NT2/D1 (cell line): Measurements from ENCODE around the gene PCSK6.

Source experiments
- SUZ12 ChIP-seq: IDR thresholded peaks from 2 replicates; pipeline ENCODE4 v1.6.1; 2011; ENCODE audit not compliant: insufficient read length, insufficient read depth; ENCODE audit errors: extremely low read depth
- YY1 ChIP-seq: IDR thresholded peaks from 2 replicates; pipeline ENCODE4 v1.6.1; 2011; ENCODE audit not compliant: insufficient read length, insufficient read depth
- ZNF274 ChIP-seq: IDR thresholded peaks from 2 replicates; pipeline ENCODE4 v1.6.1; 2011; ENCODE audit warnings: mild to moderate bottlenecking, low read depth, low read length

- TF ChIP-seq YY1 (no peak), ZNF274 (no peak), SUZ12 (no peak)
Measured at GRCh38 chr15:101322854-101323477, 166.5 kb downstream of the PCSK6 start.
